A673 (cell line): Measurements from ENCODE around the gene HOMEZ. TPM values are rescaled to one million over a fixed set of nuclear protein-coding genes. Genes with fewer than 3 reads are reported as not detected.

Experiments
- BruUV-seq: library from RNA; stranded (reverse); fragments of 400-500 nt; replicated peaks from 2 replicates; lab custom pipeline; 2021; lab: Mats Ljungman, UMichigan
- CTCF ChIA-PET: fragments of 300-600 bp; sonication (Branson Sonifier 250); formaldehyde crosslinking; loops from one replicate; lab custom pipeline; 2022; ENCODE audit warnings: antibody characterized with exemption; lab: Charles Lee
- POLR2A ChIA-PET: fragments of 300-600 bp; sonication (Branson Sonifier 250); formaldehyde crosslinking; loops from one replicate; lab custom pipeline; 2022; ENCODE audit warnings: antibody characterized with exemption; ENCODE audit not compliant: low non-redundant PET; lab: Charles Lee
- DNase-seq: peaks from one replicate; pipeline ENCODE4 v3.0.0-alpha.2; 2015; ENCODE audit warnings: low spot score
- H3K27ac ChIP-seq: fragments of 200-600 bp; sonication (generic); 2 replicates; pipeline ENCODE4 v1.5.1; 2016; ENCODE audit warnings: mixed run types, low read depth, mild to moderate bottlenecking, mixed read lengths, antibody characterized with exemption, low read length; ENCODE audit not compliant: poor library complexity, severe bottlenecking
- H3K27me3 ChIP-seq: fragments of 200-600 bp; sonication (generic); replicated peaks from 2 replicates; pipeline ENCODE4 v1.6.1; 2017; ENCODE audit warnings: mixed run types, low read depth, mild to moderate bottlenecking, mixed read lengths, antibody characterized with exemption, low read length; ENCODE audit not compliant: insufficient read depth, poor library complexity
- H3K36me3 ChIP-seq: fragments of 200-600 bp; sonication (generic); 2 replicates; pipeline ENCODE4 v1.6.1; 2016; ENCODE audit warnings: mixed run types, mild to moderate bottlenecking, mixed read lengths, antibody characterized with exemption, low read length; ENCODE audit not compliant: insufficient read depth, poor library complexity, severe bottlenecking
- H3K4me1 ChIP-seq: fragments of 200-600 bp; sonication (generic); 2 replicates; pipeline ENCODE4 v1.6.1; 2017; ENCODE audit warnings: mixed run types, mild to moderate bottlenecking, mixed read lengths, antibody characterized with exemption, low read length; ENCODE audit not compliant: insufficient read depth, poor library complexity, severe bottlenecking
- H3K4me3 ChIP-seq: fragments of 200-600 bp; sonication (generic); 2 replicates; pipeline ENCODE4 v1.5.1; 2016; ENCODE audit warnings: low read depth, mixed run types, mild to moderate bottlenecking, mixed read lengths, low read length; ENCODE audit not compliant: poor library complexity, severe bottlenecking
- H3K9me3 ChIP-seq: fragments of 200-600 bp; sonication (generic); 2 replicates; pipeline ENCODE4 v1.6.1; 2016; ENCODE audit warnings: mixed run types, low read depth, mild to moderate bottlenecking, mixed read lengths, antibody characterized with exemption, low read length; ENCODE audit not compliant: poor library complexity, severe bottlenecking
- EZH2 ChIP-seq: fragments of 200-600 bp; sonication (generic); IDR thresholded peaks from 2 replicates; pipeline ENCODE4 v1.6.1; 2017; ENCODE audit warnings: borderline replicate concordance, low read depth, mild to moderate bottlenecking, mixed read lengths, antibody characterized with exemption, low read length; ENCODE audit not compliant: poor library complexity, severe bottlenecking
- intact Hi-C: fragments of 100-400 bp; cut with micrococcal nuclease; formaldehyde crosslinking; loops from one replicate; pipeline ENCODE4 v1.10.0; 2022; ENCODE audit not compliant: unreplicated experiment
- total RNA-seq: library from RNA; stranded (reverse); gene quantifications from 2 replicates; pipeline ENCODE4 v1.2.3, GENCODE V29; 2021
- TF ChIP-seq, protein P1 (sequence below): fragments of 300-800, 200-600 bp; sonication (generic); conservative IDR thresholded peaks from 2 replicates; pipeline ENCODE4 v1.5.1; 2017; ENCODE audit warnings: low read depth, mild to moderate bottlenecking, antibody characterized with exemption, low read length, moderate library complexity, mixed read lengths

HOMEZ gene
- total RNA-seq, 1 experiment from 2014 or later, result 6.3 TPM

DNA sequence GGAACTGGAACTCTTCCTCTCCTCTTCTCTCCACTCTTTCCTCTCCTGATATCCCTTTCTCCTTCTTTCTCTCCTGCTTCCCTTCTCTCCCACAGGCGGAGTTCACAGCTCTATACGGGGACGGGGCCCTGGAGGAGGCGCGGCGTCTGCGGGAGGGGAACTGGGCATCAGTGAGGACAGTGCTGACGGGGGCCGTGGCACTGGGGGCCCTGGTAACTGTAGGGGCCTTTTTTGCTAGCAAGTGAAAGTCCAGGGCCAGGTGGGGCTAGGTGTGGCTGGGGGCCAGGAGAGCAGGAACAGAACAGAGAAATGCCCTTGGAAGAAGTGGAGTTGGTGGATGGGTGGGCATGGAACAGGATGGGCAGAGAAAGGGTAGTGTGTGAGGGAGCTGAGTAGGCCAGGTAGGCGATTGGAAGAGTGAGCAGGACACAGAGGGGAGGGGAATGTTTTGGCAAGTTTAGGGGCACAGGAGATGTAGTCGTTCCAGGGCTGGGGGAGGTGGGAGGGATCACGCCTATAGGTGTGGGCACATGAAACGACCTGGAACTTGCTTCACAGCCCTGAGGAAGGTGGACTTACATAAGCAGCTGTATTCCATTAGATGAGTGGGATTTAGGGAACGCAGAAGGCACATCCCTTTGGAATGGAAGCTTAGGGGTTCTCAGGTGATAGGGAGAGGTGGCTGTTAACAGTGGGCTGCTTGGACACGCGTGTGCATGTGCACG lies 23.0 kb upstream of the HOMEZ start:
- TSS peak; percentile 15 for BruUV-seq
- no peak overlapping the region for H3K4me3 ChIP-seq
- no peak for TF ChIP-seq EZH2
- TF ChIP-seq, protein P1, sequence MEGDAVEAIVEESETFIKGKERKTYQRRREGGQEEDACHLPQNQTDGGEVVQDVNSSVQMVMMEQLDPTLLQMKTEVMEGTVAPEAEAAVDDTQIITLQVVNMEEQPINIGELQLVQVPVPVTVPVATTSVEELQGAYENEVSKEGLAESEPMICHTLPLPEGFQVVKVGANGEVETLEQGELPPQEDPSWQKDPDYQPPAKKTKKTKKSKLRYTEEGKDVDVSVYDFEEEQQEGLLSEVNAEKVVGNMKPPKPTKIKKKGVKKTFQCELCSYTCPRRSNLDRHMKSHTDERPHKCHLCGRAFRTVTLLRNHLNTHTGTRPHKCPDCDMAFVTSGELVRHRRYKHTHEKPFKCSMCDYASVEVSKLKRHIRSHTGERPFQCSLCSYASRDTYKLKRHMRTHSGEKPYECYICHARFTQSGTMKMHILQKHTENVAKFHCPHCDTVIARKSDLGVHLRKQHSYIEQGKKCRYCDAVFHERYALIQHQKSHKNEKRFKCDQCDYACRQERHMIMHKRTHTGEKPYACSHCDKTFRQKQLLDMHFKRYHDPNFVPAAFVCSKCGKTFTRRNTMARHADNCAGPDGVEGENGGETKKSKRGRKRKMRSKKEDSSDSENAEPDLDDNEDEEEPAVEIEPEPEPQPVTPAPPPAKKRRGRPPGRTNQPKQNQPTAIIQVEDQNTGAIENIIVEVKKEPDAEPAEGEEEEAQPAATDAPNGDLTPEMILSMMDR, result no peak
- H3K27ac ChIP-seq, result peak overlapping the region; percentile 13
- H3K9me3 ChIP-seq, result no peaks in the 10 kb centered on the region
- DNase-seq, result no peak
- peaks cover 6% of the 10 kb centered on the region for H3K36me3 ChIP-seq
- POLR2A ChIA-PET, result no interaction called here
- H3K4me1 ChIP-seq, result peaks cover 9% of the 10 kb centered on the region
- intact Hi-C loops, result no loop called here
- no peaks in the 10 kb centered on the region for H3K27me3 ChIP-seq
- CTCF ChIA-PET, result no interaction called here

DNA sequence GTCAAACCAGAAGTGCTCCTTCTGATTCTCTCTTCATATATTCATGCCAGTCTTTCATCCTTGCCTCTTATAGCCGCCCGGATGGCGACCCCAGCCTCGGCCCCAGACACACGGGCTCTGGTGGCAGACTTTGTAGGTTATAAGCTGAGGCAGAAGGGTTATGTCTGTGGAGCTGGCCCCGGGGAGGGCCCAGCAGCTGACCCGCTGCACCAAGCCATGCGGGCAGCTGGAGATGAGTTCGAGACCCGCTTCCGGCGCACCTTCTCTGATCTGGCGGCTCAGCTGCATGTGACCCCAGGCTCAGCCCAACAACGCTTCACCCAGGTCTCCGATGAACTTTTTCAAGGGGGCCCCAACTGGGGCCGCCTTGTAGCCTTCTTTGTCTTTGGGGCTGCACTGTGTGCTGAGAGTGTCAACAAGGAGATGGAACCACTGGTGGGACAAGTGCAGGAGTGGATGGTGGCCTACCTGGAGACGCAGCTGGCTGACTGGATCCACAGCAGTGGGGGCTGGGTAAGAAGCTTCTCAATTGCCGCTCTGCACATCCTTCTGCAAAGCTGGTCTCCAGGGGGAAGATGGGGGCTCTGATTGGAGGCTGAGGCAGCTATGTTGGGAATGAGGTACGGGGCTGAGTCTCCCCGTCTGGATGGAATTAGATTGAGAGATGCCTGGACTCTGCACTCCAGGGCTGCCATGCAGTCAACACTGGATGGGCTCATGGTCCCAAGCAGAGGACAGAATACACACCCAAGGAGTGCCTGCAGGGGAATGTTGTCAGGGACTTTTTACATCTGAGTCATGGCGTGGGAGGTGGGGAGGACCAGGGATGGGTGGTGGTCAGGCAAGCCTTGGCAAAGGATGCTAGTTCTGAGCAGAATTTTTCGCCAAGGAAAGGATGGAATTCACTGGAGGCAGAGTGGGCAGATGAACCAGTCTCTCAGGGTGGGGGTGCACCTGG lies 22.0 kb upstream of the HOMEZ start:
- peaks cover 12% of the 10 kb centered on the region for H3K4me1 ChIP-seq
- H3K36me3 ChIP-seq, result peaks cover 6% of the 10 kb centered on the region
- H3K4me3 ChIP-seq, result peak overlapping the region; percentile 85
- H3K27ac ChIP-seq, result peak overlapping the region; percentile 83
- H3K9me3 ChIP-seq, result no peaks in the 10 kb centered on the region
- intact Hi-C loops, result no loop called here
- H3K27me3 ChIP-seq, result no peaks in the 10 kb centered on the region
- CTCF ChIA-PET, result interaction anchor here (0.5 kb wide), 1 partner anchor 238 kb away, joined by 4 read pairs; no protein-coding TSS in a partner anchor
- POLR2A ChIA-PET, result no interaction called here
- DNase-seq, result no peak
- BruUV-seq, result no TSS peak
- TF ChIP-seq, protein P1, result no peak
- TF ChIP-seq EZH2, result no peak

DNA sequence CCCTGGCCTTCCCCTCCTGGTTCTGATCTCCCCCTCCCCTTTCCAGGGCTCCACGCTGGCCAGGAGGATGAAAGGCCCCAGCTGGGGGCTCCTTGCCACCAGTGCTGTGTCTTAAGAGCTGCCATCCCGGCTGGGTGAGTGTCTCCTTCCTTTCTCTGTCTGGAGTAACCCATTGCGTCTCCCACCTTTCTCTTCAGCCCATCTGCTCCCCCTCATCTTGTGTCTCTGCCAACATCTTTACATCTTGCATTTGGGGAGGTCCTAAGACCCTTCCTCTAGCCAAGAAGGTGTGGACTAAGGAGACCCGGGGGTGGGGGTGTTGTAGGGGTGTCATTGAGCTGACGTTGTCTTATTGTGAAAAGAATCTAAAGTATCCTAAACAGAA lies 21.2 kb upstream of the HOMEZ start:
- POLR2A ChIA-PET, result no interaction called here
- CTCF ChIA-PET, result interaction anchor here (0.5 to 1.5 kb wide), 6 partner anchors 11 to 256 kb away, joined by 3 to 5 read pairs (median 4); partner anchors contain the start of gene C14orf119
- no peaks in the 10 kb centered on the region for H3K9me3 ChIP-seq
- H3K36me3 ChIP-seq, result peaks cover 6% of the 10 kb centered on the region
- TF ChIP-seq, protein P1, result no peak
- TF ChIP-seq EZH2, result no peak
- intact Hi-C loops, result no loop called here
- H3K4me3 ChIP-seq, result peak overlapping the region; percentile 85
- DNase-seq, result no peak
- peaks cover 15% of the 10 kb centered on the region for H3K4me1 ChIP-seq
- H3K27me3 ChIP-seq, result no peaks in the 10 kb centered on the region
- BruUV-seq, result no TSS peak
- peak overlapping the region; percentile 83 for H3K27ac ChIP-seq
